ENCODE results near the gene PIM3.

The PIM3 gene

DNA sequence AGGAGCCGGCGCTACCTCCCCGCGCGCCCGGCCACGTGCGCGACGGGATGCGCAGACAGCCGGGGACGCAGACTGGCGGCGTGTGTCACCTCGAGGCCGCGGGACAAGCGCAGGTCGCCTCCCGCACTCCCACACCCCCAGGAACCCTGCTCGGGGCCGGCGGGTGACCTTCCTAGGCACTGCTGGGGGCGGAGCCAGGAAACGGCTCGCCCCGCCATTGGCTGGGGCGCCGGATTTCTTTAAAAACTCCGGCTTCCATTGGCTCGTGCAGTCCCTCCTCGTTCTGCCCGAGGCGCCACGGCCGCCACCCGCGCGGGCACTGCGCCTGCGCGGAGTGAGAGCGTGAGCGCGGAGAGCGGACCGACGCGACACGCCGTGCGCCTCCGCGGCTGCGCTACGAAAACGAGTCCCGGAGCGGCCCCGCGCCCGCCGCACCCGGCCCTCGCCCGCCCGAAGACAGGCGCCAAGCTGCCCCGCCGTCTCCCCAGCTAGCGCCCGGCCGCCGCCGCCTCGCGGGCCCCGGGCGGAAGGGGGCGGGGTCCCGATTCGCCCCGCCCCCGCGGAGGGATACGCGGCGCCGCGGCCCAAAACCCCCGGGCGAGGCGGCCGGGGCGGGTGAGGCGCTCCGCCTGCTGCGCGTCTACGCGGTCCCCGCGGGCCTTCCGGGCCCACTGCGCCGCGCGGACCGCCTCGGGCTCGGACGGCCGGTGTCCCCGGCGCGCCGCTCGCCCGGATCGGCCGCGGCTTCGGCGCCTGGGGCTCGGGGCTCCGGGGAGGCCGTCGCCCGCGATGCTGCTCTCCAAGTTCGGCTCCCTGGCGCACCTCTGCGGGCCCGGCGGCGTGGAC is at the start of gene PIM3:
TSS of gene PIM3 (plus strand) at position 614 of the 846 bp plus-strand sequence. CDS start at position 790, 176 bp downstream.
- DNase-seq: peak; percentile 75

- no peak for DNase-seq
These were observed 48.5 kb upstream of the PIM3 start for GRCh38 chr22:49911881-49912625.

- no peak for DNase-seq
These were observed 47.5 kb upstream of the PIM3 start for GRCh38 chr22:49913026-49913425.

- DNase-seq: no peak
These were observed 47.1 kb upstream of the PIM3 start for GRCh38 chr22:49913446-49913845.

- DNase-seq: no peak
These were observed 46.3 kb upstream of the PIM3 start for GRCh38 chr22:49914256-49914655.

- no peak for DNase-seq
These were observed 45.0 kb upstream of the PIM3 start for GRCh38 chr22:49915610-49916009.

- DNase-seq: no peak
These were observed 43.7 kb upstream of the PIM3 start for GRCh38 chr22:49916831-49917230.

DNA sequence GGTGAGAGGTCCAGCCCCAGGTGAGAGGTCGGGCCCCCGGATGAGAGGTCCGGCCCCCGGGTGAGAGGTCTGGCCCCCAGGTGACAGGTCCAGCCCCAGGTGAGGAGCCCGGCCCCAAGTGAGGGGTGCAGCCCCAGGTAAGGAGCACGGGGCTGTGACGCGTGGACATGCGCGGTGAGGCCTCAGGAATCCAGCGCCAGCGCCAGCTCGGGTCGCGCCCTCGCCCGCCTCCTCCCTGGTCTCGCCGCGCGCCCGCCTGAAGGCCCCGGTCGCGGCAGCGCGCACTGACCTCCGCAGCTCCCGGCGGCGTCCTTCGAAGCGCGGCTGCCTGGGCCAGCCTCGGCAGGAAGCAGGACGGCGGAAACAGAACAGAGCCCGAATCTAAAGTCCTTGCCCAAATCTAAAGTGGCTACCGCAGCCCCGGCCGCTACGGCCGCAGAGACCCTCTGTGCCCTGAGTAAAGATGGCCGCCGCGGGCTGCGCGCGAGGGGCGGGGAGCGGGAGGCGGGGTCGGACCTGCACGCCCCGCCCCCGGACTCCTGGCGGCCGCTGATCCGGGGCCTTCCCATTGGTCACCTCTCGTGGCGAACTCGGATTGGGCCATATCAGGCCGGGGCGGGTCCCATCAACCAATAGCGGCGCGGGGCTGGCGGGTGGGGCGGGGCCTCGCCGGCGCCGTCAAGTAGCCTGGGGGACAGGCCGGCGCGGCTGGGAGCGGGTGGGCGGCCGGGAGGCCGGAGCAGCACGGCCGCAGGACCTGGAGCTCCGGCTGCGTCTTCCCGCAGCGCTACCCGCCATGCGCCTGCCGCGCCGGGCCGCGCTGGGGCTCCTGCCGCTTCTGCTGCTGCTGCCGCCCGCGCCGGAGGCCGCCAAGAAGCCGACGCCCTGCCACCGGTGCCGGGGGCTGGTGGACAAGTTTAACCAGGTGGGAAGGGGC is 42.3 kb upstream of the PIM3 start, which contains the start of the genes ALG12 and CRELD2:
TSS of gene ALG12 (minus strand) at position 465 of the 937 bp plus-strand sequence. CDS start 4,673 bp downstream, outside the sequence.
TSS of gene CRELD2 (plus strand) at position 661 of the 937 bp plus-strand sequence. CDS start at position 797, 136 bp downstream.
- peak; percentile 72 for DNase-seq

DNA sequence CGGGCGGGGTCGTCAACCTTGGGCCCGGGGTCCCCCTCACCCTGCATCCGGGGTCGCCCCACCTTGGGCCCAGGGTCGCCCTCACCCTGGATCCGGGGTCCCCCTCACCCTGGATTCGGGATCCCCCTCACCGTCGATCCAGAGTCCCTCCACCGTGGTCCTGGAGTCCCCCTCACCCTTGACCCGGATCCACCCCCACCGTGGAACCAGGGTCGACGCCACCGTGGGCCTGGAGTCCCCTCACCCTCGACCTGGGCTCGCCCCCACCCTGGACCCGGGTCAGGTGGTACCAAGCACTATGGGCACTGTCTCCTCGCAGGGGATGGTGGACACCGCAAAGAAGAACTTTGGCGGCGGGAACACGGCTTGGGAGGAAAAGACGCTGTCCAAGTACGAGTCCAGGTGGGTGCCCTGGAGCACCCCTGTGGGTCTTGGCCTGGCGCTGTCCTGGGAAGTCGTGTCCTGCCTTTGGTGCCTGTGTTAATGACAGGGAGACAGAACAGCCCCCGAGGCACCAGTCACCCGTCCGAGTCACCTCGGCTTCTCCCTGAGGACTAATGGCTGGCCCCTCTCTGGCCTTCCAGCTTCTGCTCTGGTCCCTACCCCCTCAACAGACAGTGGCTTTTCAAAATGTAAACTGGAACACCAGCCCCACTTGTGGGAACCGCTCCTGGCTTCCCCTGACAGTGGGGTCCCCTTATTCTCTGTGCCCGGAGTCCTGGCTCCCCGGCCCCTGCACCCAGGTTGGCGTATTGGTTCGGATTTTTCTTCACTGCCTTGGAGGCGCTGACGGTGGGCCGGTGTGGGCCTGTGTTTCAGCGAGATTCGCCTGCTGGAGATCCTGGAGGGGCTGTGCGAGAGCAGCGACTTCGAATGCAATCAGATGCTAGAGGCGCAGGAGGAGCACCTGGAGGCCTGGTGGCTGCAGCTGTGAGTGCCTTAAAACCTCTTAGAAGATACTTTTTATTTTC is 41.4 kb upstream of the PIM3 start:
- no peak for DNase-seq

GRCh38 chr22:49920859-49921258 is 39.7 kb upstream of the PIM3 start:
- DNase-seq: no peak

- DNase-seq: no peak
These were observed 38.9 kb upstream of the PIM3 start for GRCh38 chr22:49921508-49922278.

DNA sequence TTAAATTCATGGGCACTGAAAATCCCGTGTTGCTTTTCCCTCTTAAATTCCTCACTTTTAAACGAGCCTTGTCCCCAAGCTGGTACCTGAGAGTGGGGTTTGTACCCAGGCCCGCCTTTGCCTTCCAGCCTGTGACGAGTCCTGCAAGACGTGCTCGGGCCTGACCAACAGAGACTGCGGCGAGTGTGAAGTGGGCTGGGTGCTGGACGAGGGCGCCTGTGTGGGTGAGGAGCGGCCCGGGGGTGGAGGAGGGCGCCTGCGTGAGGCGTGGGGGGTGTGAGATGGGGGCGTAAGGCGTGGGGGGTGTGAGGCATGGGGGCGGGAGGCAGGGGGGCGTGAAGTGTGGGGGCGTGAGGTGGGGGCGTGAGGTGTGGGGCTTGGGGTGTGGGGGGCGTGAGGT is 38.1 kb upstream of the PIM3 start:
- no peak for DNase-seq

DNA sequence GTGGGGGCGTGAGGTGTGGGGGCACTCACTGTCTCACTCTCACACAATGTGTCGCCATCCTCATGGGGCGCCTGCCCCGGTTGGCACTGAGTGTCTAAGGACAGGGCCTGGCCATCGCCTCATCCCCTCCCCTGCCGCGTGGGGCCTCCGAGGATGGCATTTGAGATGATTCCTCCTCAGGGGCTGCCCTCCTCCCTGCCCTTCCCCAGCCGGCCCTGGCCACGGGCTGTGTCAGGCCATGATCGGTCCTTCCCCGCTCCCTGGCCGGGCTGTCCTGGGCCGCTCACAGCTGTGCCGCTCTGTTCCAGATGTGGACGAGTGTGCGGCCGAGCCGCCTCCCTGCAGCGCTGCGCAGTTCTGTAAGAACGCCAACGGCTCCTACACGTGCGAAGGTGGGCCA is 37.6 kb upstream of the PIM3 start:
- no peak for DNase-seq

GRCh38 chr22:49923445-49923844 is 37.1 kb upstream of the PIM3 start:
- no peak for DNase-seq

- no peak for DNase-seq
These were observed 36.3 kb upstream of the PIM3 start for GRCh38 chr22:49924113-49924833.

DNA sequence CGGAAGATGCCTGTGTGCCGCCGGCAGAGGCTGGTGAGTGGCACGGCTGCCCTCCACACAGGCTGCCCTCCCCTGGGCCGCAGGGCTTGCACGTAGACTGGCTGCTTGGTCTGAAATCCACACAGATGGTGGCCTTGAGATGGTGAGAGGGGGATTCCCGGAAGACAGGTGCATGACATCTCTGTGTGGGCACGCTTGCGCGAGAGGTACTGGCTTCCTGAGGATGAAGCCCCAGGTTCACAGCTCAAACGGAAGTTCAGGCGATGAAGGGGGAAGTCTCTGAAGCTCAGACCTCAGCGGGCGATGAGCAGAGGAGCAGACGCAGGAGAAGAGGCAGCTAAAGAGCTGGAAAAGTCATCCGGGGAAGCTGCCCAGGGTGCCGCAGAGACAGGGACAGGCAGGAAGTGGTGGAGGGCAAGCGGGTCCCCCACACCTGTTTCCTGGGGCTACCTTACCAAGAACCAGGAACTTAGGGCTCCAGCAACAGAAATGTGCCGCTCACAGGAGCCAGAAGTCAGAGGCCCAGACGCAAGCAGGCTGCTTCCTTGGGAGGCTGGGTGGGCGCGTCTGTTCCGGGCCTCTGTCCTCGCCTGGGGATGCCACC is 34.9 kb upstream of the PIM3 start:
- DNase-seq: no peak

GRCh38 chr22:49926916-49927315 is 33.7 kb upstream of the PIM3 start:
- DNase-seq: no peak

- no peak for DNase-seq
These were observed 32.9 kb upstream of the PIM3 start for GRCh38 chr22:49927483-49928184.

DNA sequence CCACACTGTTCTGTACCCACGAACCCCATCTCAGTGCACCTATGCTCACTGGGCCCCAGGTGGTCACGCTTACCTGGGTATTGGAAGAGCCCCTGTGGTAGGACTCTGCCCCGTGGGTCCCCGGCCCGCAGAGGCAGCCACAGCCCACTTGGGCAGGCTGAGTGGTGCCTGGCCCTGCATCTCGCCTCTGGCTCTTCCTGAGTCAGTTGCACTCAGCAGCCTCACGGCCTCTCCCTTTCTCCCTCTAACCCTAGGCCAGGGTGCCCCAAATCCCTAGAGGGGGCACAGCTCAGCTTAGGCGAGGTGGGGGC is 32.4 kb upstream of the PIM3 start:
- no peak for DNase-seq
